ENCODE data around the gene UBD. TPM values are rescaled to one million over a fixed set of nuclear protein-coding genes. Genes with fewer than 3 reads are reported as not detected.

UBD gene
- total RNA-seq, 2 experiments from 2014 or later = not detected

GRCh38 chr6:29557320-29557719, 2.2 kb downstream of the UBD start:
- no peak for ATAC-seq
- Mint-ChIP-seq H3K4me1 (ENCODE audit: low read depth) (peaks cover 18% of the 10 kb centered on the region), H3K36me3 (ENCODE audit: low read depth) (no peaks in the 10 kb centered on the region), H3K27me3 (ENCODE audit: low read depth) (peaks cover 63% of the 10 kb centered on the region), H3K9me3 (ENCODE audit: insufficient read depth) (no peaks in the 10 kb centered on the region), H3K4me3 (no peak overlapping the region), H3K27ac (no peak overlapping the region)
- ChIA-PET CTCF (no interaction called here), POLR2A (no interaction called here)
- DNase-seq = no peak

- peaks cover 18% of the 10 kb centered on the region for H3K4me1 Mint-ChIP-seq (ENCODE audit: low read depth)
- POLR2A ChIA-PET = no interaction called here
- no peak overlapping the region for H3K27ac Mint-ChIP-seq
- H3K4me3 Mint-ChIP-seq = no peak overlapping the region
- no peak for ATAC-seq
- CTCF ChIA-PET = no interaction called here
- DNase-seq = no peak
- H3K9me3 Mint-ChIP-seq (ENCODE audit: insufficient read depth) = no peaks in the 10 kb centered on the region
- no peaks in the 10 kb centered on the region for H3K36me3 Mint-ChIP-seq (ENCODE audit: low read depth)
- H3K27me3 Mint-ChIP-seq (ENCODE audit: low read depth) = peaks cover 60% of the 10 kb centered on the region
Measured at GRCh38 chr6:29554764-29555163, 4.8 kb downstream of the UBD start.

- ChIA-PET CTCF (no interaction called here), POLR2A (no interaction called here)
- Mint-ChIP-seq H3K4me3 (peak overlapping the region; percentile 61), H3K4me1 (ENCODE audit: low read depth) (peaks cover 18% of the 10 kb centered on the region), H3K36me3 (ENCODE audit: low read depth) (no peaks in the 10 kb centered on the region), H3K27me3 (ENCODE audit: low read depth) (peaks cover 64% of the 10 kb centered on the region), H3K27ac (no peak overlapping the region), H3K9me3 (ENCODE audit: insufficient read depth) (no peaks in the 10 kb centered on the region)
- ATAC-seq (peak; percentile 76), DNase-seq (peak; percentile 29)
Measured at GRCh38 chr6:29553268-29554057, 6.1 kb downstream of the UBD start.

DNA sequence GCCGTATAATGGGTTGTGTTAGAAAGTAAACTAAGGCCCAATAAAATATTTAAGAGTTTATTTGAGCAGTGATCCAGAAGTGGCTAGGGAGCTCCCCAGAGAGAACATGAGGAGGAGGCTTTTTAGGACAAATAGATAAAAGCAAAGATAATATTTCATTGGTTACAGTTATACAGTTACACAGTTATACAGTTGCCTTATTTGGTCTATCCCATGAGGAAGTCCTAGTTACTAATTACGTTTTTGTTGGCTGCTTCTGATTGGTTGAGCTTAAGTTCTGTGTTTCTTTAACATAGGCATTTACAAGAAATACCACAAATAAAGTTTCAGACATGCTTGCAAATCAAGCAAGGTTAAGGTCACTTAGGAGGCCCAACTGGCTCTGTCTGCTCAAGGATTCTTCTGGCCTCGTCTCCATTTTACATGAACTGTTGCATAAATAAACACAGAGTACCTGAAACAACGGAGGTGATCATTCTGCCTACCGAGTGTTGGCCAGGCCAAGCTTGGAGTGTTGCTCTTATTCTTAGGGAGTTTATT, 7.0 kb downstream of the UBD start:
- Mint-ChIP-seq H3K4me1 (ENCODE audit: low read depth) (peaks cover 18% of the 10 kb centered on the region), H3K36me3 (ENCODE audit: low read depth) (no peaks in the 10 kb centered on the region), H3K27me3 (ENCODE audit: low read depth) (peaks cover 67% of the 10 kb centered on the region), H3K9me3 (ENCODE audit: insufficient read depth) (no peaks in the 10 kb centered on the region), H3K27ac (no peak overlapping the region), H3K4me3 (no peak overlapping the region)
- ATAC-seq (peak; percentile 71), DNase-seq (no peak)
- ChIA-PET CTCF (interaction anchor here (0.8 kb wide), 1 partner anchor 98 kb away, joined by 7 read pairs; no protein-coding TSS in a partner anchor), POLR2A (no interaction called here)

DNA sequence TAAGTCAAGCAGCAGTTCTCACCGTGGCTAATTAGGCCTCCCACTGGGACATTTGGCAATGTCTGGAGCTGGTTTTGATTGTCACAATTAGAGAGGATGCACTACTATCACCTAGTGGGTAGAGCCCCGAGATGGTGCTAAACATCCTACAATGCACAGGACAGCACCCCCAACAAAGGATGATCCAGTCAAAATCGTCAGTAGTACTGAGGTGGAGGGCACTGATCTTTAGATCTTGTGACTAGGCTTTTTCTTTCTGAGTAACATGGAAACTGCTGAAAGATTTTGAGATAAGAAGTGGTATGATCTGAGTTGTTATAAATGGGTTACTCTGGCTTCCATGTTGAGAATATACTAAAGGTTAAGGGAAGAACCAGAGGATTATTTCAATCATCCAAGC, 12.0 kb downstream of the UBD start:
- CTCF ChIA-PET = no interaction called here
- POLR2A ChIA-PET = no interaction called here
- ATAC-seq (no peak), DNase-seq (no peak)
- Mint-ChIP-seq H3K36me3 (ENCODE audit: low read depth) (no peaks in the 10 kb centered on the region), H3K27me3 (ENCODE audit: low read depth) (peaks cover 42% of the 10 kb centered on the region), H3K9me3 (ENCODE audit: insufficient read depth) (no peaks in the 10 kb centered on the region), H3K27ac (no peak overlapping the region), H3K4me3 (no peak overlapping the region), H3K4me1 (ENCODE audit: low read depth) (peaks cover under 1% of the 10 kb centered on the region)

GRCh38 chr6:29537714-29538403, 21.7 kb downstream of the UBD start:
- ChIA-PET CTCF (no interaction called here), POLR2A (no interaction called here)
- ATAC-seq (no peak), DNase-seq (no peak)
- H3K27ac Mint-ChIP-seq = no peak overlapping the region
- H3K4me1 Mint-ChIP-seq (ENCODE audit: low read depth) = no peaks in the 10 kb centered on the region
- H3K27me3 Mint-ChIP-seq (ENCODE audit: low read depth) = peaks cover 11% of the 10 kb centered on the region
- H3K36me3 Mint-ChIP-seq (ENCODE audit: low read depth) = no peaks in the 10 kb centered on the region
- no peak overlapping the region for H3K4me3 Mint-ChIP-seq
- H3K9me3 Mint-ChIP-seq (ENCODE audit: insufficient read depth) = no peaks in the 10 kb centered on the region

GRCh38 chr6:29532320-29532951, 27.1 kb downstream of the UBD start:
- no peak for ATAC-seq
- Mint-ChIP-seq H3K4me3 (no peak overlapping the region), H3K4me1 (ENCODE audit: low read depth) (no peaks in the 10 kb centered on the region), H3K36me3 (ENCODE audit: low read depth) (no peaks in the 10 kb centered on the region), H3K9me3 (ENCODE audit: insufficient read depth) (no peaks in the 10 kb centered on the region), H3K27me3 (ENCODE audit: low read depth) (no peaks in the 10 kb centered on the region), H3K27ac (no peak overlapping the region)
- peak; percentile 12 for DNase-seq
- ChIA-PET CTCF (no interaction called here), POLR2A (interaction anchor here (0.6 kb wide), 1 partner anchor 8 kb away, joined by 3 read pairs; no protein-coding TSS in a partner anchor)

DNA sequence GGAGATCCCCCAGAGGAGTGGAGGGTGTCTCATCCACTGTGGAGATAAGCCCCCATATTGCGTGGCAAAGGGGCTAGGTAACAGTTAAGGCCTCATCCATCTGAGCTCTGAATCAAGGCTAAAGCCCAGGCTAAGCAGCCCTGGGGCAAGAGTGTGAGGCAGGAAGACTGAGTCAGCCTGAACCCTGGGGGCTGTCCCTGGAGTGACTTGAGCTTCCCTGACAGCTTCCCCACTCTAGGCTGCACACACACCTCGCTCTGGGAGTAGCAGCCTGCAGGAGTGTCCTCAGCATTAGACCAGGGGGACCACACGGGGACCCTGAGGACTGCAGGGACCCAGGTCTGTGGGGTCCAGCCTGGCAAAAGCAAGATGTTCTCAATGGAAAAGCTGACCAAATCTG, 27.9 kb downstream of the UBD start:
- H3K4me1 Mint-ChIP-seq (ENCODE audit: low read depth) = no peaks in the 10 kb centered on the region
- H3K36me3 Mint-ChIP-seq (ENCODE audit: low read depth) = no peaks in the 10 kb centered on the region
- ATAC-seq (no peak), DNase-seq (no peak)
- ChIA-PET CTCF (no interaction called here), POLR2A (no interaction called here)
- no peak overlapping the region for H3K4me3 Mint-ChIP-seq
- peaks cover 2% of the 10 kb centered on the region for H3K27me3 Mint-ChIP-seq (ENCODE audit: low read depth)
- H3K9me3 Mint-ChIP-seq (ENCODE audit: insufficient read depth) = no peaks in the 10 kb centered on the region
- no peak overlapping the region for H3K27ac Mint-ChIP-seq

GRCh38 chr6:29530671-29531310, 28.7 kb downstream of the UBD start:
- no peaks in the 10 kb centered on the region for H3K4me1 Mint-ChIP-seq (ENCODE audit: low read depth)
- DNase-seq = peak; percentile 16
- no peak overlapping the region for H3K27ac Mint-ChIP-seq
- ATAC-seq = no peak
- H3K36me3 Mint-ChIP-seq (ENCODE audit: low read depth) = no peaks in the 10 kb centered on the region
- no peaks in the 10 kb centered on the region for H3K9me3 Mint-ChIP-seq (ENCODE audit: insufficient read depth)
- H3K4me3 Mint-ChIP-seq = no peak overlapping the region
- ChIA-PET CTCF (no interaction called here), POLR2A (no interaction called here)
- peaks cover 6% of the 10 kb centered on the region for H3K27me3 Mint-ChIP-seq (ENCODE audit: low read depth)

GRCh38 chr6:29529956-29530355, 29.6 kb downstream of the UBD start:
- Mint-ChIP-seq H3K27me3 (ENCODE audit: low read depth) (peaks cover 14% of the 10 kb centered on the region), H3K27ac (no peak overlapping the region), H3K9me3 (ENCODE audit: insufficient read depth) (no peaks in the 10 kb centered on the region), H3K4me3 (no peak overlapping the region), H3K4me1 (ENCODE audit: low read depth) (no peaks in the 10 kb centered on the region), H3K36me3 (ENCODE audit: low read depth) (no peaks in the 10 kb centered on the region)
- ATAC-seq (no peak), DNase-seq (no peak)
- POLR2A ChIA-PET = no interaction called here
- CTCF ChIA-PET = no interaction called here

- no peak for DNase-seq
- Mint-ChIP-seq H3K27ac (no peak overlapping the region), H3K27me3 (ENCODE audit: low read depth) (peaks cover 19% of the 10 kb centered on the region), H3K9me3 (ENCODE audit: insufficient read depth) (no peaks in the 10 kb centered on the region), H3K36me3 (ENCODE audit: low read depth) (no peaks in the 10 kb centered on the region), H3K4me1 (ENCODE audit: low read depth) (no peaks in the 10 kb centered on the region), H3K4me3 (no peak overlapping the region)
- no peak for ATAC-seq
- ChIA-PET CTCF (no interaction called here), POLR2A (no interaction called here)
Measured at GRCh38 chr6:29528988-29529560, 30.5 kb downstream of the UBD start.
